ENCODE measurements around the gene C1orf21.

C1orf21 gene

DNA sequence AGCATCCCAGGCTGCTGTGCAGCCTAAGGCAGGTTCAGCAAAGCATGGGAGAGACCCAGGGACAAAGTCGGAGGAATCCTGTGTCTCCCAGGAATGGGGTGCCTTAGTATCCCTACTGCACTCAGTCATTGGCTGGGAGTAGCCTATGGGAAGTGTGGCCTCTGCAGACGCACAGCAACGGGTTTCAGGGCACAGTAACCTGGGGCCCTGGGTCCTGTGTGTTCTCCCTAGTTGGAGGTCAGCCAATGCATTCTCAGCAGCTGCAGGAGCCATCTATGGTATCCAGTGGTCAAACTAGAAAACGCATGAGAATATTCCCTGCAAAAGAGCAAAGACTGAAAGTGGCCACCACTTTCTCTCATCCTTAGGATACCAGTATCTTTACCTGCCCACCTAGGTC is 13.7 kb upstream of the C1orf21 start:
- H3F3A ChIP-seq (ENCODE audit: low read depth): no peaks in the 10 kb centered on the region
- H3K9me3 ChIP-seq (ENCODE audit: insufficient read depth, low read depth, low read length): no peaks in the 10 kb centered on the region
- no peaks in the 10 kb centered on the region for H3K4me1 ChIP-seq (ENCODE audit: insufficient read depth, low read length, poor library complexity, severe bottlenecking)
- H3K27me3 ChIP-seq (ENCODE audit: insufficient read depth, low read length, poor library complexity, severe bottlenecking): no peaks in the 10 kb centered on the region
- no peaks in the 10 kb centered on the region for H4K20me1 ChIP-seq (ENCODE audit: insufficient read depth, low read length, poor library complexity, severe bottlenecking)
- no peak overlapping the region for H3K4me3 ChIP-seq (ENCODE audit: low read length, poor library complexity, severe bottlenecking)
- H3K4me2 ChIP-seq (ENCODE audit: low read depth, low read length, poor library complexity, severe bottlenecking): no peak overlapping the region
- H3K9me2 ChIP-seq (replicated peaks; ENCODE audit: low read depth, low read length): no peaks in the 10 kb centered on the region
- TF ChIP-seq EZH2phosphoT487 (IDR thresholded peaks at IDR 0.05; ENCODE audit: borderline replicate concordance) (no peak), CTCF (conservative IDR thresholded peaks at IDR 0.05; ENCODE audit: low read length) (no peak)
- H3K79me2 ChIP-seq (ENCODE audit: insufficient read depth, low read length): no peaks in the 10 kb centered on the region
- H3K36me3 ChIP-seq (ENCODE audit: insufficient read depth, low read length): no peaks in the 10 kb centered on the region
- H2AFZ ChIP-seq (ENCODE audit: low read length): no peak overlapping the region
- H3K9ac ChIP-seq (ENCODE audit: low read depth, low read length, poor library complexity, severe bottlenecking): no peak overlapping the region

- no peaks in the 10 kb centered on the region for H3K36me3 ChIP-seq (ENCODE audit: insufficient read depth, low read length)
- H4K20me1 ChIP-seq (ENCODE audit: insufficient read depth, low read length, poor library complexity, severe bottlenecking): no peaks in the 10 kb centered on the region
- no peaks in the 10 kb centered on the region for H3K79me2 ChIP-seq (ENCODE audit: insufficient read depth, low read length)
- H3K4me3 ChIP-seq (ENCODE audit: low read length, poor library complexity, severe bottlenecking): no peak overlapping the region
- H2AFZ ChIP-seq (ENCODE audit: low read length): no peak overlapping the region
- no peaks in the 10 kb centered on the region for H3K27me3 ChIP-seq (ENCODE audit: insufficient read depth, low read length, poor library complexity, severe bottlenecking)
- no peaks in the 10 kb centered on the region for H3F3A ChIP-seq (ENCODE audit: low read depth)
- no peaks in the 10 kb centered on the region for H3K9me2 ChIP-seq (replicated peaks; ENCODE audit: low read depth, low read length)
- TF ChIP-seq EZH2phosphoT487 (IDR thresholded peaks at IDR 0.05; ENCODE audit: borderline replicate concordance) (no peak), CTCF (conservative IDR thresholded peaks at IDR 0.05; ENCODE audit: low read length) (no peak)
- H3K9me3 ChIP-seq (ENCODE audit: insufficient read depth, low read depth, low read length): no peaks in the 10 kb centered on the region
- peaks cover 7% of the 10 kb centered on the region for H3K4me1 ChIP-seq (ENCODE audit: insufficient read depth, low read length, poor library complexity, severe bottlenecking)
- H3K4me2 ChIP-seq (ENCODE audit: low read depth, low read length, poor library complexity, severe bottlenecking): no peak overlapping the region
- no peak overlapping the region for H3K9ac ChIP-seq (ENCODE audit: low read depth, low read length, poor library complexity, severe bottlenecking)
Measured at GRCh38 chr1:184376369-184376768, 10.5 kb upstream of the C1orf21 start.

DNA sequence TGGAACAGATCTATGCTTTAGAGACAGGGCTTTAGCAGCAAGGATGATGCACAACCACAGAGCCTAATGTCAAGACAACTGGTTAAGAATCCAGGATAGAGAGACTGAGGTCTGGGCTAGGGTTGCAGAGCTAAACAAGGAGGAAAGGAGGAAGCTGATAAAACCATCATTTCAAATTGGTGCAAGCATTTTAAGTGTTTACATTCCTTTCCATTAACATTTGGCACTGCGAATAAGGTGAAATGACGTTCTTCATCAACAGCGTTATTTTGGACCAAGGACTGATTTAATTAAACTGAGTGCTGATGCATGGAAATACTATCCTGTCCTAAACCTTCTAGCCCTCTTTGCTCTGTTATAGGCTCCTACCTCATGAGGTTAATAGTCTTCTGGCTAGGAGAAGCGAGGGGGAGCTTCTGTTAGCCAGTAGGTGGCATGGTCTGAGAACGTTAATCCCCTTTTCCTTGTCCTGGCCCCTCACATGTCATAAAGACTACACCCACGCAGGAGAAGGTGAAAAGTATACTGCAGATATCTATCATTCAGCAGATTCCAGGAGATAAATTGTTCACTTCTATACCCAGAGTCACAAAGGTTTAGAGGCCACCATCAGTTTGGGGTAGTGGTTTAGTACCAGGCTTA is 7.6 kb upstream of the C1orf21 start:
- H3F3A ChIP-seq (ENCODE audit: low read depth): no peaks in the 10 kb centered on the region; the same call in 1 of the 2 replicates
- H3K27me3 ChIP-seq (ENCODE audit: insufficient read depth, low read length, poor library complexity, severe bottlenecking): no peaks in the 10 kb centered on the region
- no peaks in the 10 kb centered on the region for H4K20me1 ChIP-seq (ENCODE audit: insufficient read depth, low read length, poor library complexity, severe bottlenecking)
- H3K9me3 ChIP-seq (ENCODE audit: insufficient read depth, low read depth, low read length): no peaks in the 10 kb centered on the region
- H3K4me3 ChIP-seq (ENCODE audit: low read length, poor library complexity, severe bottlenecking): no peak overlapping the region
- no peaks in the 10 kb centered on the region for H3K36me3 ChIP-seq (ENCODE audit: insufficient read depth, low read length)
- H3K79me2 ChIP-seq (ENCODE audit: insufficient read depth, low read length): no peaks in the 10 kb centered on the region
- no peak overlapping the region for H3K9ac ChIP-seq (ENCODE audit: low read depth, low read length, poor library complexity, severe bottlenecking)
- no peak overlapping the region for H3K4me2 ChIP-seq (ENCODE audit: low read depth, low read length, poor library complexity, severe bottlenecking)
- H2AFZ ChIP-seq (ENCODE audit: low read length): no peak overlapping the region
- TF ChIP-seq EZH2phosphoT487 (IDR thresholded peaks at IDR 0.05; ENCODE audit: borderline replicate concordance) (no peak), CTCF (conservative IDR thresholded peaks at IDR 0.05; ENCODE audit: low read length) (peak; percentile 59)
- H3K9me2 ChIP-seq (replicated peaks; ENCODE audit: low read depth, low read length): no peaks in the 10 kb centered on the region
- peaks cover 7% of the 10 kb centered on the region for H3K4me1 ChIP-seq (ENCODE audit: insufficient read depth, low read length, poor library complexity, severe bottlenecking)
